Cardiac muscle cell (in vitro differentiated cells and primary cell): ENCODE results near the gene LYPD6B. TPM values are rescaled to one million over a fixed set of nuclear protein-coding genes. Genes with fewer than 3 reads are reported as not detected.
A peak's percentile ranks its signal among the peaks of the same experiment; 100 is the strongest.

Experiments used
- DNase-seq, 2 donors: peaks; one replicate each; pipeline versions ENCODE4 v3.0.0 to v3.0.0-alpha.2; 2010 to 2017; ENCODE audit warnings: low read depth in 1 of 2, low spot score in 1 of 2
- H3K27ac ChIP-seq: fragments of 200-600 bp; sonication (generic); 2 replicates; pipeline ENCODE4 v1.5.1; 2016
- H3K27me3 ChIP-seq: fragments of 200-600 bp; sonication (generic); 2 replicates; pipeline ENCODE4 v1.6.0; 2016; ENCODE audit warnings: control low read depth
- H3K36me3 ChIP-seq: fragments of 200-600 bp; sonication (generic); 2 replicates; pipeline ENCODE4 v1.5.1; 2016; ENCODE audit warnings: control low read depth
- H3K4me1 ChIP-seq: fragments of 200-600 bp; sonication (generic); 2 replicates; pipeline ENCODE4 v1.8.1; 2017; ENCODE audit warnings: low read depth, mild to moderate bottlenecking, mixed run types
- H3K4me3 ChIP-seq: fragments of 200-600 bp; sonication (generic); 2 replicates; pipeline ENCODE4 v1.5.1; 2016; ENCODE audit warnings: mild to moderate bottlenecking
- H3K9me3 ChIP-seq: fragments of 200-600 bp; sonication (generic); 2 replicates; pipeline ENCODE4 v1.5.1; 2017; ENCODE audit warnings: low read depth, mild to moderate bottlenecking, control low read depth
- CTCF ChIP-seq: IDR thresholded peaks from 2 replicates; pipeline ENCODE4 v1.5.1; 2012; ENCODE audit warnings: low read depth, mild to moderate bottlenecking, low read length
- polyA plus RNA-seq: library from polyadenylated mRNA; unstranded; fragments of >200 nt; fragmentation: Nextera tagmentation; extraction: Ambion mirVana; gene quantifications from 2 replicates; pipeline ENCODE4 v1.2.1, GENCODE V29; 2016
- total RNA-seq: library from RNA; depleted of rRNA; stranded (reverse); fragments of >200 nt; gene quantifications from 2 replicates; pipeline ENCODE4 v1.2.3, GENCODE V29; 2016

LYPD6B gene
- total and polyA plus RNA-seq, 2 experiments from 2014 or later: 1.6 to 5.7 TPM

- H3K27me3 ChIP-seq: no peaks in the 10 kb centered on the region
- no peak for TF ChIP-seq CTCF
- DNase-seq: peak in 1 of 2 donors; percentile 52
- H3K36me3 ChIP-seq: no peaks in the 10 kb centered on the region
- peaks cover 11% of the 10 kb centered on the region for H3K4me1 ChIP-seq
- H3K9me3 ChIP-seq: no peaks in the 10 kb centered on the region
- no peak overlapping the region for H3K4me3 ChIP-seq
- peak overlapping the region; percentile 42 for H3K27ac ChIP-seq
Observed at GRCh38 chr2:149155196-149155969, 116.9 kb downstream of the LYPD6B start.

GRCh38 chr2:149155988-149156387 is 117.5 kb downstream of the LYPD6B start:
- no peaks in the 10 kb centered on the region for H3K9me3 ChIP-seq
- no peaks in the 10 kb centered on the region for H3K36me3 ChIP-seq
- H3K4me1 ChIP-seq: peaks cover 16% of the 10 kb centered on the region
- TF ChIP-seq CTCF: no peak
- no peak for DNase-seq
- no peaks in the 10 kb centered on the region for H3K27me3 ChIP-seq
- no peak overlapping the region for H3K27ac ChIP-seq
- no peak overlapping the region for H3K4me3 ChIP-seq

- Histone ChIP-seq H3K27me3 (no peaks in the 10 kb centered on the region), H3K4me3 (no peak overlapping the region), H3K36me3 (no peaks in the 10 kb centered on the region), H3K27ac (no peak overlapping the region), H3K9me3 (no peaks in the 10 kb centered on the region), H3K4me1 (peaks cover 25% of the 10 kb centered on the region)
- no peak for DNase-seq
- TF ChIP-seq CTCF: no peak
Observed at GRCh38 chr2:149156971-149157740, 118.7 kb downstream of the LYPD6B start.

- Histone ChIP-seq H3K27me3 (no peaks in the 10 kb centered on the region), H3K9me3 (no peaks in the 10 kb centered on the region), H3K4me1 (peaks cover 25% of the 10 kb centered on the region), H3K27ac (no peak overlapping the region), H3K36me3 (no peaks in the 10 kb centered on the region), H3K4me3 (no peak overlapping the region)
- TF ChIP-seq CTCF: no peak
- DNase-seq: no peak
Observed at GRCh38 chr2:149158957-149159356, 120.5 kb downstream of the LYPD6B start.

- no peak for TF ChIP-seq CTCF
- H3K27ac ChIP-seq: no peak overlapping the region
- H3K4me3 ChIP-seq: no peak overlapping the region
- H3K27me3 ChIP-seq: no peaks in the 10 kb centered on the region
- no peaks in the 10 kb centered on the region for H3K9me3 ChIP-seq
- peaks cover 20% of the 10 kb centered on the region for H3K4me1 ChIP-seq
- H3K36me3 ChIP-seq: no peaks in the 10 kb centered on the region
- DNase-seq: no peak
Observed at GRCh38 chr2:149160195-149160594, 121.7 kb downstream of the LYPD6B start.
